SK-N-SH (cell line): Measurements from ENCODE around the gene DHRS13. TPM values are rescaled to one million over a fixed set of nuclear protein-coding genes. Genes with fewer than 3 reads are reported as not detected.

Experiments
- CTCF ChIA-PET: fragments of 300-600, 350-600 bp; formaldehyde crosslinking; extraction: SDS; loops from one replicate; lab custom pipeline; 2021; lab: Yijun Ruan, JAX
- POLR2A ChIA-PET: fragments of 350-600 bp; sonication (Branson Sonifier 250); formaldehyde crosslinking; extraction: SDS; loops from one replicate; lab custom pipeline; 2020; ENCODE audit warnings: antibody characterized with exemption, inconsistent platforms; lab: Yijun Ruan, JAX
- DNase-seq: peaks from one replicate; pipeline ENCODE4 v3.0.0; 2012
- H2AFZ ChIP-seq: fragments of 200-600 bp; sonication (generic); 2 replicates; pipeline ENCODE4 v1.8.1; 2016; ENCODE audit warnings: antibody characterized with exemption, mild to moderate bottlenecking, low read depth
- H3F3A ChIP-seq: fragments of 200-600 bp; sonication (generic); replicated peaks from 2 replicates; pipeline ENCODE3; 2016; ENCODE audit warnings: antibody characterized with exemption, mild to moderate bottlenecking; ENCODE audit not compliant: insufficient read depth
- H3K27ac ChIP-seq, 2 experiments: fragments of 200-500 bp in 1 of 2; fragments of 200-600 bp in 1 of 2; sonication (Bioruptor generic) in 1 of 2; sonication (generic), shearing (Covaris generic) in 1 of 2; 2 replicates each; pipeline versions ENCODE4 v1.5.1 to v1.6.1; 2014 to 2016; ENCODE audit warnings: low read depth in 2 of 2, inconsistent platforms in 1 of 2, low read length in 1 of 2, mild to moderate bottlenecking in 1 of 2, mixed read lengths in 1 of 2
- H3K27me3 ChIP-seq: fragments of 200-600 bp; sonication (generic), shearing (Covaris generic); 2 replicates; pipeline ENCODE4 v1.6.1; 2016; ENCODE audit warnings: mixed run types; ENCODE audit not compliant: insufficient read depth
- H3K36me3 ChIP-seq, 2 experiments: fragments of 200-500 bp in 1 of 2; fragments of 200-600 bp in 1 of 2; sonication (Bioruptor generic) in 1 of 2; sonication (generic) in 1 of 2; replicated peaks in 1 of 2; 2 replicates each; pipeline versions ENCODE3 to v1.5.1; 2014 to 2016; ENCODE audit warnings: low read length in 1 of 2, mild to moderate bottlenecking in 1 of 2; ENCODE audit not compliant: insufficient read depth in 2 of 2, control insufficient read depth in 1 of 2
- H3K4me1 ChIP-seq, 2 experiments: fragments of 200-500 bp in 1 of 2; fragments of 200-600 bp in 1 of 2; sonication (Bioruptor generic) in 1 of 2; sonication (generic), shearing (Covaris generic) in 1 of 2; 2 replicates each; pipeline versions ENCODE4 v1.5.1 to v1.6.1; 2014 to 2016; ENCODE audit warnings: low read depth in 1 of 2, low read length in 1 of 2, mixed run types in 1 of 2; ENCODE audit not compliant: insufficient read depth in 2 of 2, control insufficient read depth in 1 of 2
- H3K4me2 ChIP-seq: fragments of 200-600 bp; sonication (generic), shearing (Covaris generic); 2 replicates; pipeline ENCODE4 v1.6.1; 2017; ENCODE audit warnings: mixed run types
- H3K4me3 ChIP-seq, 2 experiments: fragments of 200-500 bp in 1 of 2; fragments of 200-600 bp in 1 of 2; sonication (Bioruptor generic) in 1 of 2; sonication (generic), shearing (Covaris generic) in 1 of 2; 2 replicates each; pipeline versions ENCODE4 v1.5.1 to v1.8.1; 2014 to 2016; ENCODE audit warnings: low read depth in 2 of 2, inconsistent platforms in 1 of 2, low read length in 1 of 2, mild to moderate bottlenecking in 1 of 2, mixed read lengths in 1 of 2, moderate library complexity in 1 of 2
- H3K79me2 ChIP-seq: fragments of 200-600 bp; sonication (generic); 2 replicates; pipeline ENCODE4 v1.8.1; 2017; ENCODE audit warnings: mild to moderate bottlenecking; ENCODE audit not compliant: insufficient read depth
- H3K9ac ChIP-seq: fragments of 200-600 bp; sonication (generic); 2 replicates; pipeline ENCODE4 v1.6.1; 2017; ENCODE audit warnings: mixed run types
- H3K9me2 ChIP-seq: fragments of 200-600 bp; sonication (generic); 2 replicates; pipeline ENCODE4 v1.6.1; 2017; ENCODE audit warnings: mixed run types
- H3K9me3 ChIP-seq: fragments of 200-600 bp; sonication (generic); 2 replicates; pipeline ENCODE4 v1.6.1; 2017; ENCODE audit warnings: mixed run types, mild to moderate bottlenecking, moderate library complexity
- H4K20me1 ChIP-seq: fragments of 200-600 bp; sonication (generic); 2 replicates; pipeline ENCODE4 v1.6.1; 2017; ENCODE audit warnings: mild to moderate bottlenecking, mixed run types; ENCODE audit not compliant: insufficient read depth
- EZH2phosphoT487 ChIP-seq: fragments of 200-600 bp; sonication (generic); IDR thresholded peaks from 2 replicates; pipeline ENCODE4 v1.6.1; 2017; ENCODE audit warnings: low read depth, mixed run types, mild to moderate bottlenecking, antibody characterized with exemption, moderate library complexity, borderline replicate concordance
- FOSL2 ChIP-seq: IDR thresholded peaks from 2 replicates; pipeline ENCODE4 v1.4.0; 2012; ENCODE audit warnings: low read depth, mild to moderate bottlenecking, moderate library complexity, borderline replicate concordance
- JUND ChIP-seq: IDR thresholded peaks from 2 replicates; pipeline ENCODE4 v1.4.0; 2012
- MEF2A ChIP-seq: IDR thresholded peaks from 2 replicates; pipeline ENCODE4 v1.4.0; 2012; ENCODE audit warnings: low read depth, borderline replicate concordance
- POLR2AphosphoS5 ChIP-seq: IDR thresholded peaks from 2 replicates; pipeline ENCODE4 v1.6.1; 2012; ENCODE audit warnings: low read depth, low read length
- TCF12 ChIP-seq: IDR thresholded peaks from 2 replicates; pipeline ENCODE4 v1.4.0; 2012
- YY1 ChIP-seq: IDR thresholded peaks from 2 replicates; pipeline ENCODE4 v1.4.0; 2012; ENCODE audit warnings: low read depth, mild to moderate bottlenecking
- WGBS: methylation state at CpG from one replicate; pipeline ENCODE4 v1.1.6; 2017; ENCODE audit warnings: low lambda C conversion rate; 5-methylcytosine and 5-hydroxymethylcytosine counted together
- polyA plus RNA-seq, 3 experiments: library from polyadenylated mRNA; depleted of rRNA; stranded (reverse); fragments of >200 nt; gene quantifications; 2 replicates each; pipeline ENCODE4 v1.2.3, GENCODE V29; 2012
- TF ChIP-seq, protein P1 (sequence below): fragments of 200-600 bp; sonication (generic); IDR thresholded peaks from 2 replicates; pipeline ENCODE4 v1.6.1; 2017; ENCODE audit warnings: antibody characterized with exemption, mild to moderate bottlenecking, moderate library complexity
- TF ChIP-seq, protein P2 (sequence below): IDR thresholded peaks from 2 replicates; pipeline ENCODE4 v1.4.0; 2012; ENCODE audit warnings: low read depth, borderline replicate concordance

The DHRS13 gene
- polyA plus RNA-seq, 1 of the 3 experiments (the other 2 are of a cell fraction) = 7.4 TPM

DNA sequence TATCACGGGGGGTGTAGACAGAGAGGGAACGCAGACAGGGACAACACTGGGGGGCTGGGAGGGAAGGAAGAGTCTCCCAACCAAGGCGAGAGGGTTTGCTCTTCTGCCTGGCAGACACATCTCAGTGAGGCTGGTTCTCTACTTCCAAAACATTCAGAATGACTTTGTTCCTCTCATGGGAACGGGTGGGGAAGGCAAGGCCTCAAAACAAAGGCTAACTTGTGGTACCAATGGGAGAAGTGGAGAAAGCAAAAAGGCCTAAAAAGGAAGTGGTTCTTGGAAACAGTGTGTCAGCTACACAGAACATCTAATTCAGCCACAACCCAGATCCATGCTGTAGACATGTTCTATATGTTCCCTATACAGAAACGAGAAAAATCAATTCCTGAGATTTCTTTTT lies 12.9 kb downstream of the DHRS13 start:
- no peak overlapping the region for H3K4me3 ChIP-seq
- CTCF ChIA-PET = interaction anchor here (0.7 to 2.9 kb wide), 2 partner anchors 9 to 140 kb away, joined by 3 to 6 read pairs; no protein-coding TSS in a partner anchor
- TF ChIP-seq TCF12 (no peak), YY1 (no peak), EZH2phosphoT487 (no peak), JUND (no peak), MEF2A (no peak)
- TF ChIP-seq, protein P1, sequence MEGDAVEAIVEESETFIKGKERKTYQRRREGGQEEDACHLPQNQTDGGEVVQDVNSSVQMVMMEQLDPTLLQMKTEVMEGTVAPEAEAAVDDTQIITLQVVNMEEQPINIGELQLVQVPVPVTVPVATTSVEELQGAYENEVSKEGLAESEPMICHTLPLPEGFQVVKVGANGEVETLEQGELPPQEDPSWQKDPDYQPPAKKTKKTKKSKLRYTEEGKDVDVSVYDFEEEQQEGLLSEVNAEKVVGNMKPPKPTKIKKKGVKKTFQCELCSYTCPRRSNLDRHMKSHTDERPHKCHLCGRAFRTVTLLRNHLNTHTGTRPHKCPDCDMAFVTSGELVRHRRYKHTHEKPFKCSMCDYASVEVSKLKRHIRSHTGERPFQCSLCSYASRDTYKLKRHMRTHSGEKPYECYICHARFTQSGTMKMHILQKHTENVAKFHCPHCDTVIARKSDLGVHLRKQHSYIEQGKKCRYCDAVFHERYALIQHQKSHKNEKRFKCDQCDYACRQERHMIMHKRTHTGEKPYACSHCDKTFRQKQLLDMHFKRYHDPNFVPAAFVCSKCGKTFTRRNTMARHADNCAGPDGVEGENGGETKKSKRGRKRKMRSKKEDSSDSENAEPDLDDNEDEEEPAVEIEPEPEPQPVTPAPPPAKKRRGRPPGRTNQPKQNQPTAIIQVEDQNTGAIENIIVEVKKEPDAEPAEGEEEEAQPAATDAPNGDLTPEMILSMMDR = no peak
- TF ChIP-seq, protein P2, sequence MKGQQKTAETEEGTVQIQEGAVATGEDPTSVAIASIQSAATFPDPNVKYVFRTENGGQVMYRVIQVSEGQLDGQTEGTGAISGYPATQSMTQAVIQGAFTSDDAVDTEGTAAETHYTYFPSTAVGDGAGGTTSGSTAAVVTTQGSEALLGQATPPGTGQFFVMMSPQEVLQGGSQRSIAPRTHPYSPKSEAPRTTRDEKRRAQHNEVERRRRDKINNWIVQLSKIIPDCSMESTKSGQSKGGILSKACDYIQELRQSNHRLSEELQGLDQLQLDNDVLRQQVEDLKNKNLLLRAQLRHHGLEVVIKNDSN = no peak

DNA sequence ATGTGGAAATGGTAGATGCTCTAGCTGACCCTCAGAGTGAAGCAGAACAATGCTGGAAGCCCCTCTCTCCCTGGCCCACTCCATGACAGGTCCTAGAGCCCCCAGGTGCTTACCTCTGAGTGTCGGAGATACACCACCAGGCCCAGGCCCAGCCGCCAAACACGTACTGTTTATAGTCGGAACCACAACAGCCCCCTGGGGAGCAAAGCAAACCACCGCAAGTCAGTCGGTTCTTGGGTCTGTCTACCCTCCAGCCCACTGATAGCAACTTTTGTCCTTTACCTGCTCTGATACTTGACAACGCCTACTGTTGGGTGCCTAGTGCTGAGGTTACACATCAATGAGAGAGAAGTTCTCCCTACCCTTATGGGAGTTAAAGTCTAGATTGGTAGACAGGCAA lies 14.0 kb downstream of the DHRS13 start:
- TF ChIP-seq YY1 (no peak), POLR2AphosphoS5 (no peak), FOSL2 (no peak)
- Histone ChIP-seq H3K4me1 (peaks cover 0 to 9% of the 10 kb centered on the region in 2 experiments; a peak in 2 of 4 replicates), H4K20me1 (0 out of 2 replicates have a peak, but pooled peaks cover 3% of the 10 kb centered on the region), H3K9ac (no peak overlapping the region), H3K79me2 (peaks cover 17% of the 10 kb centered on the region), H2AFZ (no peak overlapping the region), H3F3A (no peaks in the 10 kb centered on the region), H3K4me3 (no peak overlapping the region), H3K9me3 (no peaks in the 10 kb centered on the region), H3K36me3 (peaks cover 0 to 20% of the 10 kb centered on the region in 2 experiments), H3K27me3 (no peaks in the 10 kb centered on the region), H3K4me2 (no peak overlapping the region), H3K9me2 (no peaks in the 10 kb centered on the region), H3K27ac (no peak overlapping the region)
- ChIA-PET CTCF (interaction anchor here (0.7 to 2.9 kb wide), 3 partner anchors 125 to 139 kb away, joined by 3 to 6 read pairs (median 4); no protein-coding TSS in a partner anchor), POLR2A (no interaction called here)
- no peak for DNase-seq
- WGBS = 96% methylated on average over 7 of the region's 7 CpGs

More for the DNA sequence above, 12.9 kb downstream of the DHRS13 start:
- Histone ChIP-seq H3F3A (no peaks in the 10 kb centered on the region), H3K79me2 (peaks cover 23% of the 10 kb centered on the region), H3K4me2 (no peak overlapping the region), H4K20me1 (0 out of 2 replicates have a peak, but pooled peaks cover 3% of the 10 kb centered on the region), H3K9me2 (no peaks in the 10 kb centered on the region), H3K36me3 (peaks cover 0 to 13% of the 10 kb centered on the region in 2 experiments), H3K27me3 (no peaks in the 10 kb centered on the region), H3K27ac (no peak overlapping the region), H3K9ac (no peak overlapping the region), H2AFZ (no peak overlapping the region), H3K9me3 (no peaks in the 10 kb centered on the region), H3K4me1 (peaks cover 0 to 13% of the 10 kb centered on the region in 2 experiments; a peak in 2 of 4 replicates)
- no peak for DNase-seq
- 95% methylated on average over 5 of the region's 5 CpGs for WGBS
- POLR2A ChIA-PET = no interaction called here
